CD4-positive, alpha-beta T cell treated with Interleukin-2 at 100 ng/mL for 4 hours (primary cell): ENCODE measurements around the gene TSPEAR.
"Not testable (repeated sequence)": the region's sequence is repeated elsewhere in the genome, so short reads cannot be mapped to it uniquely, and the experiment has no call there.

Experiments used
- DNase-seq: peaks from one replicate; pipeline ENCODE4 v3.0.0-alpha.2; 2020; ENCODE audit warnings: low spot score

The TSPEAR gene

GRCh38 chr21:44585892-44586291 lies 125.5 kb downstream of the TSPEAR start:
- DNase-seq, result no peak

- DNase-seq, result peak; percentile 42
Observed at GRCh38 chr21:44583800-44584147, 127.6 kb downstream of the TSPEAR start.

GRCh38 chr21:44583089-44583799 lies 128.1 kb downstream of the TSPEAR start:
- DNase-seq, result no peak

- DNase-seq, result no peak
Observed at GRCh38 chr21:44582055-44582454, 129.3 kb downstream of the TSPEAR start.

GRCh38 chr21:44581158-44581557 lies 130.2 kb downstream of the TSPEAR start:
- no peak for DNase-seq

- not testable (repeated sequence) for DNase-seq
Observed at GRCh38 chr21:44580231-44580821, 131.0 kb downstream of the TSPEAR start, which contains the start of gene KRTAP10-5. Gene KRTAP10-5 (minus strand): TSS chr21:44580604. CDS start chr21:44580578, 26 bp downstream.

GRCh38 chr21:44579833-44580144 lies 131.6 kb downstream of the TSPEAR start:
- no peak for DNase-seq

- no peak for DNase-seq
Observed at GRCh38 chr21:44579056-44579832, 132.1 kb downstream of the TSPEAR start.

GRCh38 chr21:44578371-44579055 lies 132.9 kb downstream of the TSPEAR start:
- no peak for DNase-seq

- no peak for DNase-seq
Observed at GRCh38 chr21:44576025-44576420, 135.3 kb downstream of the TSPEAR start.

GRCh38 chr21:44575307-44576024 lies 135.9 kb downstream of the TSPEAR start:
- DNase-seq, result no peak

- no peak for DNase-seq
Observed at GRCh38 chr21:44574457-44575306, 136.7 kb downstream of the TSPEAR start.

GRCh38 chr21:44573630-44574456 lies 137.5 kb downstream of the TSPEAR start, which contains the start of gene KRTAP10-4:
Gene KRTAP10-4 (plus strand): TSS chr21:44573729. CDS start chr21:44573759, 30 bp downstream.
- not testable (repeated sequence) for DNase-seq

GRCh38 chr21:44572959-44573583 lies 138.3 kb downstream of the TSPEAR start:
- no peak for DNase-seq

GRCh38 chr21:44571844-44572782 lies 139.3 kb downstream of the TSPEAR start:
- DNase-seq, result no peak

GRCh38 chr21:44571296-44571695 lies 140.1 kb downstream of the TSPEAR start:
- DNase-seq, result no peak

GRCh38 chr21:44569861-44570517 lies 141.4 kb downstream of the TSPEAR start:
- DNase-seq, result no peak
